Middle frontal gyrus (tissue), 1 donor: Measurements from ENCODE around the gene EVI2B.
"Not testable (repeated sequence)": the region's sequence is repeated elsewhere in the genome, so short reads cannot be mapped to it uniquely, and the experiment has no call there.

Experiments
- DNase-seq: peaks from one replicate; pipeline ENCODE4 v3.0.0-alpha.2; 2015; ENCODE audit warnings: low spot score; ENCODE audit errors: extremely low spot score

The EVI2B gene

GRCh38 chr17:31310260-31310659 is 3.6 kb downstream of the EVI2B start:
- no peak for DNase-seq

- no peak for DNase-seq
Observed at GRCh38 chr17:31309556-31309955, 4.3 kb downstream of the EVI2B start.

DNA sequence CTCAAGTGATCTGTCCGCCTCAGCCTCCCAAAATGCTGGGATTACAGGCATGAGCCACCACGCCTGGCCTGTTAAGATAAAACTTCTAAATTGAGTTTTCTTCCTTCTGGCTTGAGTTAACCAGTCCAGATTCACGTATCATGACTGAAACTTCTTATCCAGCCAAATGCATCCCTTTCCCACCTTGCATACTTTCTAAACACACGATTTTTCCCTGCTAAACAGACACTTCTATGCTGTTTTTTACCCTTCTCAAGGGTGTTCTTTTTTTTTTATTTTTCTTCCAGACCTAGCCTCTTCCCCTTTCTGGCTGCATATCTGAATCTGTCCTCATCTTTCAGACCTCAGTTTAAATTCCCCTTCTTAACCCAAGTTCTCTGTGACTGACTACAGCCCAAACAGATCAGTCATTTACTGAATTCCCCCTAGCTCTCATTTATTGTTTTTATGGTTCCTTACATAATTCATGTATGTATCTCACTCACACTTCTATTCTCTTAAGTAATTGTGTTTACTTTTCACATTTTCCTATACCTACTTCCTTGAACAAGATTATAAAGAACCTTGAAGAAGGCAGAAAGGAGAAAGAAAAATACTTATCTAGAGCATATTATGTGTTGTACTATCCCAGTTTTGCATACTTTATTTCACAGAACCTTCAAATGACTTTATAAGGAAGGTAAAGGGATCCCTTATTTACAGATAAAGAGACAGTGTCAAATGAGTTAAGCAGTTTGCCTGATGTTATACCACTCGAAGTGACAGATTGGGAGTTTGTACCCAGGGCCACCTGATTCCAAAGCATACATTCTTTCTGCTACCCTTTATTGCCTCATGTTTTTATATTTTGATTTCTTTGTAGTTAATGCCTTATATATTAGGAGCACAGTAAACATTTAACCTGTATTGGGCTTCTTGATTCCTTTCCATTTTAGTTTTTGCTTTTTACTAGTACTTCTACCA is 5.2 kb downstream of the EVI2B start:
- DNase-seq = no peak

DNA sequence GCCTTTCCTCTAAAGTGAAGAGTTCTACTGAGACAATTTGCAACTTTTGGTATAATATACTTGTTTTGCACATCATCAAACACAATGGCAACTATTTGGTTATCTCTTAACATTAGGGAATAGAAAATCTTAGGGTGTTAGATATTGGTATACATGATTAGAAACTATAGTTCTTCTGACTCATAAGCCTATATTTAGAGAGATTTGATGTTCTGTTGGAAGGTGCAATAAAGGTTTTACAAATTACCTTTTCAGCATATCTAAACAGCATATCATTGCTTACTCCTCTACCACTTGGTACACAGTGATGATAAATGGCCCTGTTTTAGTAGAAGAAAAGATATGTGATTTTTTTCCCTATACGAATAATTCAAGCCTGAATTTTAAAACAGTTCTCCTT is 6.2 kb downstream of the EVI2B start:
- no peak for DNase-seq

GRCh38 chr17:31299624-31300023 is 14.2 kb downstream of the EVI2B start:
- no peak for DNase-seq

GRCh38 chr17:31297090-31297489 is 16.8 kb downstream of the EVI2B start, which contains the start of gene OMG:
TSS of gene OMG (minus strand) at chr17:31297239. CDS start at chr17:31296331, 908 bp downstream.
- peak; percentile 78 for DNase-seq

DNA sequence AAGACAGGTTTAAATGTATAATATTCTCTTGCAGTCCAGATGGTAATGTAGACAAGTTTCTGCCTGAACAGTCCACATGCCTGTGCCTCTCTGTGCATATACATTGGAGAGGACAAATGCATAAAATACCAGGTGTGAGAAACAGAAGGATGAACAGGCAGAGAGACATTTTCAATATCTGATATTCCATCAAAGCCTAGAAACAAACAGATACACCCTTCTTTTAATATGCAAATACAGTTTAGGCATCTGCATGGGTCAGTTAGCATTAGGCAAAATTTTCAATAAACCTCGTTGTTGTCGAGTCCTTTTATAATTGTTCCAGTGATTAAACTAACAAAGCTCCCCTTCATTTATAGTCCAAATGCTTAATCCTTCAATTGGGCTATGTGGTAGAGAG is 17.7 kb downstream of the EVI2B start:
- no peak for DNase-seq

DNA sequence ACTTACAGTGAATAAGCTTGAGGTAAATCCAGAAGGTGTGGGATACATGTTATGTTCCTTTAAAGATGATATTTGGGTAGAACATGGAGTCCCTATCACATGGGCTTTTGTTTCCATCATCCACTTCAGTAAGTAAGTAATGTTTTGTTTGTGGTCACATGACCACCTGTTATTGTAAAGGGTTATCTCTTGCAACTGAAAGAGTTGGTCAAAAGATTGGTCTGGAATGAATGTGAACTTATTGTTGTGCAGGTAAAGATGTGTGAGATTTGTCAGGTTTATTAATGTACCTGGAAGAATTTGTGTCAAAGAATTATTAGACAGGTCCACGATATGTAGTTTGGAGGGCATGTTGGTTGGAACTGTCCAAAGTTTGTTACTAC is 18.4 kb downstream of the EVI2B start:
- no peak for DNase-seq

DNA sequence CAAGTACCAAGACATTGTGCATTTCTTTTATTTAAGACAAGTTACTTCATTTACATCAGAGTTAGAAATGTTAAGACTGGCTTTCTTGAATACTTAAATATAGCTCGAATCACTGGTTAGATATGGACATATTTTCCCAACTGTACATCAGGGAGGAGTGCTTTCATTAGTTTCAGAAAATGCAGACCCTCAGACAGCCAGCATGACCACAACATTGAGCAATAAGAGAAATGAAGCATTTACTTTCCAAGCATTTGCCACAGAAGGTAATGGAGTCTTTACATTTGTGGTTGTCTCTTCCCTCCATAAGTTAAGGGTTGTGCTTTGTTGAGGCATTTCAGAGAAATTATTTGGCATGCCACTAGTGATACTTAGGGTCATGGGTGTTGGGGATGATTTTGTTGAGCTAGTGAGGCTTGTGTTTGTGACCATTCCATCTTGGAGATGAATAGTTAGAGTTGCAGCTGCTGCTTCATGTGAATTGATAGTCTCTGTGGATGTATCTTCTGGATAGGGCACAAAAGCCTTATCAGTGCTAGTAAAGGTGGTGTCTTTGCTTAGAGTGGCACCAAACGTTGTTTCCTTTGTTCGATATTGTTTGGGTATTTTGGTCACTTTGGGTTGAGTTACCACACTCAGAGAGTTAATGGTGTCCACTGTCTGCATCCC is 18.9 kb downstream of the EVI2B start:
- DNase-seq = no peak

GRCh38 chr17:31294231-31294630 is 19.6 kb downstream of the EVI2B start:
- DNase-seq = no peak

- no peak for DNase-seq
Observed at GRCh38 chr17:31293581-31293980, 20.3 kb downstream of the EVI2B start.

GRCh38 chr17:31291820-31292219 is 22.0 kb downstream of the EVI2B start:
- DNase-seq = no peak

GRCh38 chr17:31289790-31290189 is 24.1 kb downstream of the EVI2B start:
- no peak for DNase-seq

DNA sequence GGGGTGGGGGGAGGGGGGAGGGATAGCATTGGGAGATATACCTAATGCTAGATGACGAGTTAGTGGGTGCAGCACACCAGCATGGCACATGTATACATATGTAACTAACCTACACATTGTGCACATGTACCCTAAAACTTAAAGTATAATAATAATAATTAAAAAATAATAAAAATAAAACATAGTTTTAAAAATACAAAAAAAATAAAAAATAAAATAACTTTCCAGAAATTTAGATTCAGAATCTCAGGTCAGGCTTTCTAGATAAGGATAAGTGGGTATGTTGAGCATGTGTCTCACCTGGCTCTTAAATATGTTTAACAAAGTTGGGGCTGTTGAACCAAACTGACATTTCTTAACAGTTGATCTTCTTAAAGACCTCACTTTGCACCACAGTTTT is 25.9 kb downstream of the EVI2B start:
- DNase-seq = not testable (repeated sequence)

- DNase-seq = no peak
Observed at GRCh38 chr17:31286587-31286986, 27.3 kb downstream of the EVI2B start.

DNA sequence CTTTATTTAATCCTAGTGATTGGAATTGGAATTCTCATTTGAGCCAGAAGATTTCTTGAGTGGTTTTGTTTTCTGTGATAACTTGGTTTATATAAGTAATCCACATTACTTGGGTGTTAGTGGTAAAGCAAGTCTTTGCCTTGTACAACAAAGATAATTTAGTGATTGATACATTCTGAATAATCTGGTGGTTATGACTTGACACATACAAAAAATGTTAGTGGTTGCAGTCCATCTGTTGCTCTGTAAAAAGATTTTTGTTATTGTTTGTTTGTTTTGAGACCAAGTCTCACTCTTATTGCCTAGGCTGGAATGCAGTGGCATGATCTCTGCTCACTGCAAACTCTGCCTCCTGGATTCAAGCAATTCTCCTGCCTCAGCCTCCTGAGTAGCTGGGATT is 30.0 kb downstream of the EVI2B start:
- no peak for DNase-seq

DNA sequence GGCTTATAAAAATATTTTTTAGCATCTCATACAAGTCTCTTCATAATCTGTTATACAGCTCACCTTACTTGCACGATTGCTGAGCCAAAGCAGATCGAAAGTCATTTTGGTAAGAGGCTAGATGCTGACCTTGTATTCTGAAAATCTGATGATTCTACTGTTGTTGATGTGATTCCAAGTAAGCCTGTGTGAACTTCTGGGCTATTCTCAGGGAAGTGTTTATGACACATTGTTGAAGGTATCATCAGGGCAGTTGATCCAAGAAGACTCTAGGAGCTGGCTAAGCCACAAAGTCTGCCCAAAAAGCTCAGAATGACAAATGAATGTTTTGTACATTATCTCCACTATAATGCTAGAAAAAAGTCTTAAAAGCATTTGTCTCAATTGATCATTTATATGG is 32.8 kb downstream of the EVI2B start:
- no peak for DNase-seq

- no peak for DNase-seq
Observed at GRCh38 chr17:31279401-31279800, 34.5 kb downstream of the EVI2B start.

DNA sequence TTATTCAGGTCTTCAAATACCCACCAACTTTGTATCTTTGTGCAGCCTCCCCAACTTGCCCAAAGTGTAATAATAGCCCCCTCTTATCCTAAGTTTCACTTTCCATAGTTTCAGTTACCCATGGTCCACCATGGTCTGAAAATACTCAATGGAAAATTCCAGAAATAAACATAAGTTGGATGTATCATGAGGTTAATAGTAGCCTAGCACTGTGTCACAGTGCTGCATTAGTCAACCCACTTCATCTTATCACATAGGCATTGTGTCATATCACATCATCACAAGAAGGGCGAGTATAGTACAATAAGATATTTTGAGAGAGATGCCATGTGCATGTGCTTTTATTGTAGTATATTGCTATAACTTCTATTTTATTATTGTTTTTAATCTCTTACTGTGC is 38.7 kb downstream of the EVI2B start:
- no peak for DNase-seq

DNA sequence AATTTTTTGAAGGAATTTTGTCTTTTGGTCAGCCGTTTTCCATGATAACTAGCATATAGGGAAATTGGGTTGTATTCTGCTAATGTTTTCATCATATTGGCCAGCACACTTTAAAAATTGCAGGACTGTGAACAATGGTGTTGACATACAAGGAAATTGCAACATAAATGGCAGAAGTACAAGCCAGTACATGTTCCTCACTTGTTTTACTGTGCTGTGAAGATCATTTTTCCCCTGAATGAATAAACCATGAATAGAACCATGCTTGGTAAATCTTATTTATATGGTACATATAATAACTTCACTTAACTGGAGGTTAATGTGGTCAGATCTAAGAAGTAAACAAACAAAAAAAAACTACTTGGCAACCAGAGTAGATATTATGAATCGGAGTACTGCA is 39.6 kb downstream of the EVI2B start:
- DNase-seq = no peak

DNA sequence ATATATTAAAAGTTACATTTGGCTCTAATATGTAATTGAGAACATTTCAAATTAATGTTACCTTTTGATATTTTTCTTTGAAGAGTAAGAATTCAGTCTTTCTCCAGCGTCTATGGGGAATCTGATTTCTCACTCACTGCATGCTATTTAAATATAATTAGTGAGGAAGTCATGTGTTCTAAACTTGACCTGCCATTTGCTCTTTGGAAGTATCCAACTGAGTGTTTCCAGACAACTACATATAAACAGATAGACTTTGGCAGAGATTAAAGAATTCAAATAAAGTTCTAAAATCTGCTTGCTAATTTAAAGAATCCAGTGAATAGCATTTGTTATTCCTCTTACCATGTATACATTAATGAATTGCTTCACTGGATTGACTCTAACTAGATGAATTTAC is 40.3 kb downstream of the EVI2B start:
- no peak for DNase-seq

DNA sequence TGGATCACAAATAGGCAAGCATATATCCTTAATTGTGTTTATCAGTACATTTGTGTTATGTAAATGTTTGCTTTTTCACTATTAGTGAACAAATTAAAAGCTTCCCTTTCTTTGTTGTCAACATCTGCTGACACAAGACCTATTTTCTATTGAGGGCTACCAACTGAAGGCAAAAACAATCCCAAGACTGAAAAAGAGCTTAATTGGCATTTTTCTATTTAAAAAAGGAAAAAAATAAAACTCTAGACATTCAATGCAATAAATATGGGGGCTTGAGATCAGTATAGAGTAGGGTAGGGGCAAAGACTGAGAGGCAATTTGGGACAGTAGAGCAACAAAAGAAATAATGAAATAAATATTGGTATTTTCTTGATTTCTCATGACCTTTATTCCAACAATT is 41.1 kb downstream of the EVI2B start:
- no peak for DNase-seq

DNA sequence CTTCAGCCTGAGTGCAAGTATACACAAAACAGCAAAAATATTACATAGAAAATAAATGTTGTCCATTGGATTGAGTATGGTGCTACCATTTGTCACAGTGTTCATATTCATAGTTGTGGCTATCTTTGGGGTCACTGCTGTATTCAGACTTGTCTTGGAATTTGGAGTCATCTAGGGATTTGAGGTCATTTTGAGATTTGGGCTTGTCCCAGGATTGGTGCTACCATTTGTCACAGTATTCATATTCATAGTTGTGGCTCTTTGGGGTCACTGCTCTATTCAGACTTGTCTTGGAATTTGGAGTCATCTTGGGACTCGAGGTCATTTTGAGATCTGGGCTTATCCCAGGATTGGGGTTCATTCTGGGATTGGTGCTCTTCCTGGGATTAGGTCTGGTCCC is 41.6 kb downstream of the EVI2B start:
- DNase-seq = no peak
